HG02798 (cell line): ENCODE measurements around the gene TRMT2A.
"Not testable (repeated sequence)": the region's sequence is repeated elsewhere in the genome, so short reads cannot be mapped to it uniquely, and the experiment has no call there.

Source experiments
- ATAC-seq: cut with Tn5 transposase; IDR thresholded peaks from one replicate; pipeline ENCODE4 v1.9.1; 2021; ENCODE audit warnings: mild to moderate bottlenecking; ENCODE audit not compliant: unreplicated experiment, poor library complexity

Gene TRMT2A

DNA sequence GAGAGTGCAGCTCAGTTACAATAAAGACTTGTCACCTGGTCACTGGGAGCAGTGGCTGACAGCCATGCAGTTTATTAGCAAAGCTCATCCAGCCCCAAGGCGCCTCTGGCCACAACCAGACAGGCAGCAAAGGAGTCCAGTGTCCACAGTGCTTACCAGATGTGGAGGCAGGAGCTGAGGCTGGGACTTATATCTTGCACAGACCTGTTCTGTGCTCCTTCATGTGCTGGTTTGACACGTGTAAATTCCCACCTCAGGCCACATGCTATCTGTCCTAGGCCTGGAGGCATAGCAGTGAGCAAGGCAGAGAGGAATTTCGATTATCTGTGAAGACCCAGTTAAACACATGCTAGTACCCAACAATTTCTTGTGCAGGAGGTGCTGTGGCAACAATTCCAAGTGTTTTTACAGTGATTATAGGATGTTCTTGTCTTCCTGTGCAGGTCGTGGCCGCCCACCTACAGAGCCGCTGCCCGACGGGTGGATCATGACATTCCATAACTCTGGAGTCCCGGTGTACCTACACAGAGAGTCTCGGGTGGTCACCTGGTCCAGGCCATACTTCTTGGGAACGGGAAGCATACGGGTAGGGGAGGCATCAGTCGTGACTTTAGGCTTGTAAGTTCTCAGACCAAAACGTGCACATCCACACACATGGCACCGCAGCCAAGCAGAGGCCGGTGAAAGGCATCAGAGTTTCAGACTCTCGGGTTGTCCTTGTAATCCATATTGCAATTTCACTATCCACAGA, 27.6 kb downstream of the TRMT2A start:
- ATAC-seq, result no peak

GRCh38 chr22:20088263-20088648, 28.8 kb downstream of the TRMT2A start:
- no peak for ATAC-seq

- no peak for ATAC-seq
These were observed 29.4 kb downstream of the TRMT2A start for GRCh38 chr22:20087319-20088262.

GRCh38 chr22:20086763-20087162, 30.3 kb downstream of the TRMT2A start:
- no peak for ATAC-seq

- ATAC-seq, result no peak
These were observed 30.9 kb downstream of the TRMT2A start for GRCh38 chr22:20086101-20086599.

DNA sequence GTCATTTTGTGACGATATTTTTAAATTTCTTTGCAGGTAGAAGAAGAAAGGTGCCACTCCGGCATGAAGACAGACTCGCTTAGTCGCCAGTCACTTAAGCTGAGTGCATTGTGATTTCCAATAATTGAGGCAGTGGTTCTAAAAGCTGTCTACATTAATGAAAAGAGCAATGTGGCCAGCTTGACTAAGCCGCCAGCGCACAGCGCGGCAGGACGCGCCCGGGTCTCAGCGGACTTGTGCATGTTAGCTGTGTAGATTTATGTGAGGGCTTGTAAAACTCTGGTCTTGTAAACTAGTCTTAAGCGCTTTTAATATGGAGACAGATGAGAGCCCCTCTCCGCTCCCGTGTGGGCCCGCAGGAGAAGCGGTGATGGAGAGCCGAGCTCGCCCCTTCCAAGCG, 31.4 kb downstream of the TRMT2A start:
- no peak for ATAC-seq

DNA sequence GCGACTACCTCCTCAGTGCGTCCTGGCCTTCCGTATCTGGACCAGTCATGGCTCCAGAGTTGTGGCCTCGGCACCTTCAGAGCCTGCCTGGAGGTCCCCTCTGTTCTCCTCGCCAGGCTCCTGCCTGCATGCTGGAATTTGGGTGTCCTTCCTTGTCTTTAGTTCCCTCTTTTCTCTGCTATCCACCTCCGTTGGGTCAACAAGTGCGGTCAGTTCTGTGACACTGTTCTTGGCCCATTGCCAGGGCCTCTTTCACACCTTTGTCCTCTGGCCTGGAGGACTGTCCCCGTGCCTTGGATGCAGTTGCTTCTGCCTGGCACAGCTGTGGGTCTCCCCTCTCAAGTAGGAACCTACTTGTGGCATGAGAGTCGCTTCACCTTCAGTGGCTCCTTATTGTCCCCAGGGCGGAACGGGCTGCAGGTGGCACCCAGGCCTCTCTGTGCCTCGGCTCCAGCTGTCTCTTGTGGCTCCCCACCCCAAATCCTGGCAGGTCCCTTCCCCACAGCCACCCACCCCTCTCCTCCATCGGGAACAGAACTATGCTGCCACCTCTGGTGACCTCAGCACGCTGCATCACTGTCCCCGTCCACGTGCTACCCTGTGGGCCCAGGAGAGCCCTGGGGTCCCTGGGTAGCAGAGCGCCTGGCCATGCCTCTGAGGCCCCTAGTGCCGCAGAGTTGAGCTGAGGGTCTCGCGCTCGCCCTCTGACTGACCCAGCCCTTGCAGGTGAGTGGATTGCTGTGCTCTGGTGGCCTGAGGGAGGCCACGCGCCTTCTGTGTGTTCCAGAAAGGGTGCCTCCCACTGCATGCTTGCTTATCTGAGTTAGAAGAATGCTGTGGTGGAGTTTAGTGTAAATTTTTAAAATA, 32.2 kb downstream of the TRMT2A start:
- no peak for ATAC-seq

DNA sequence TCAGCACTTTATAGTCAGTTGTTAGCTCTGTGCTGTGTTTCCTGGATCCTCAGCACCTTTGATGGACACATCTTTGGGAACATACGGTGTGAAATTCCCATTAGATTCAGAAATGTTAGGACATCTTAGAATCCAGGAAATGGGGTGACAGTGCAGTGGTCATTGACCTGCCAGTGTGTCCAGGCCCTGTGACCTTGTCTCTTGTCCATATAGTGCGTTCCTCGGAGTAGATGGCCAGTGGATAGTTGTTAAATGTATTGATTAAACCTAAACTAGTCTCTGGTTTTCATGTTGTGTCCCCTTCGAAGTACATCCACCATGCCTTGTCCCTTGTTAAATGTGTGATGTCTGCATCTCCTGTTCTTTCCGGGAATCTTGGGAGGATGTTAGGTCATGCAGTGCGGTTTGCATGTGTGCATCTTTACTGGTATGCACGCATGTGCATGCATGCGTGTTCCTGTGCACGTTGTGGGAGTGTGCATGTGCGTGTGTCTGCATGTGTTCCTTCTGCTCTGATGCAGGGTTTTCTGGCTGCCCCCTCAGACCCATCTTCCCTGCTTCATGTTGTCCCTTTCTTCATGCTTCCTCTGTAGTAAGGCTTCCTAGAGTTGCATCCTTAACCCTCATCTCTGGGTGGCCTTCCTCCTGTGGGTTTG, 33.0 kb downstream of the TRMT2A start:
- ATAC-seq, result no peak

GRCh38 chr22:20083157-20083890, 33.7 kb downstream of the TRMT2A start:
- ATAC-seq, result no peak

DNA sequence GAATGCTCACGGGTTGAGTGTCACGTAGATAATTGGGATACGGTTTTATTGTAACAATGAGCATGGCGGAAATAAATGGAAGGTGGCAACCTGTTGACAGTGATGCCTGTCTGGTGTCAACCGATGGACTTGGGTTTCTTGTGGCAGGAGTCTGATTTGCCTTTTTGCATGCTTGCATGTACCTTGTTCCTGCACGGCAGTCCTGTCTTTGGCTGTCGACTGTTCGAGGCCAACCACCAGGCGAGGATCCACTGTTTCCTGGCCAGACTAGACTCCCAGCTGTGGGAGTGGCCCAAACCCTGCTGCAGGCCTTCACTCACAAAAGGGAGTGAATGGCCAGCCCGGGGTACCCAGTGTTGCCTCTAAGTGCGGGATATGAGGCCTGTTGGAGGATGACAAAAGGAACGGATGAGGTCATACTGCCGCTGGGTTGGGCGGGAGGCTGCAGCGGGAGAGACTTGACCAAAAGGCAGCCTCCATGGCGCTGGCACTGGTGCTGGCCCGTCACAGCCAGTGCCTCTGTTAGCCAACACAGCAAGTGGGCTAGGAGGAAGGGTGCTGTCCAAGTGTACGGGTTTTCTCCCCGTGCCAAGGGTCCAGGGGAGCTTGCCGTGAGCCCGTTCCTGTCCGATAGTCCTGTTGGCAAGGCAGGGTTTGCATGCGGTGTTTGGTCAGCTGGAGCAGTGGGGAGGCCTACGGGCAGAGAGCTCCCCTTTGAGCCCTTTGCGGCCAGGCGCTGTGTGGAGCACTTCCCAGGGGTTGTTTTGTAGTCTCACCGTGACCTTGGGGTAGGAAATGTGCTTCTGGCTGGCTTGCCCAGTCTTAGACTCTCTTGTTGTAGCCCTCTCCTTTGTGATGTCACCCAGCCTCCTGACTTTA, 36.0 kb downstream of the TRMT2A start:
- ATAC-seq, result no peak

DNA sequence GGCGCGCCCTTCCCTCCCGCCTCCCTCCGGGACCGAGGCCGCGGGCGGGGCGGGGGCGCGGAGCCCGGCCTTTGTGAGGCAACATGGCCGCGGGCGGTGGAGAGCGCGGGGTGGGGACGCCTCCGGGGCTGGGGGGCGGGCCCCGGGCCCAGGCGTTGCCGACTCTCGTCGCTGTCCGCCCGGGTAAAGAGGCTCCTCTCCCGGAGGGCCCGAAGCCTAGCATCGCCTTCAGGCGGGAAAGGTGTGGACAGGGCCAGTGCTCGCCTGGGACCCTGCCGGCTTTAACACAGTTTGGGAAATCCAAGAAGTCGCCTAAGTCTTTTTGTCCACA, 36.6 kb downstream of the TRMT2A start:
- peak; percentile 70 for ATAC-seq

GRCh38 chr22:20079745-20080444, 37.1 kb downstream of the TRMT2A start, which contains the start of gene DGCR8:
DGCR8 (plus strand) TSS chr22:20080241; CDS start chr22:20085964, 5,723 bp downstream.
- ATAC-seq, result peak; percentile 92

DNA sequence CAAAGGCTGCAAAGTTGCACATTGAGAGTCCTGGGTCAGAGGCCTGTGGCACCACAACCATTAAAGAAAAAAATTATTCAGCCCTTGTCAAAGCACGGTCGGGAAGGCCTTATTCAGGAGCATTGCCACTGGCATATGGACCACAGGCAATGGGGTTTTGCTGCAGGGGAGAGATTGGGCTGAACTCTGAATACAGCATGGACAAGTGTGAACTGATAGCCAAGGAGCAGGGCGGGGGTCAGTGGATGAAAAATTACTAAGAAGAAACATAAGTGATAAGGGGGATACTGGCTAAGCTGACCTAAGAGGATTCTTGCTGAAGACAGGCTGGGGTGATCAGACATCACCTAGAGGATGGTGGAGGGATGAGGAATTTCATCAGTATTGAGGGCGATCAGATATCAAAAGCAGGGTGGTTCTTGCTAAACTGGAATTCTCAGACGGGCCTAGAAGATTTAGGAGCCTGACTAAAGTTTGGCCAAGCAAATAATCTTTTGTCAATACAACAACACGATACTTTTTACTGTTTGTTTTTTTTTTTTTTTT, 40.3 kb downstream of the TRMT2A start:
- ATAC-seq, result no peak

DNA sequence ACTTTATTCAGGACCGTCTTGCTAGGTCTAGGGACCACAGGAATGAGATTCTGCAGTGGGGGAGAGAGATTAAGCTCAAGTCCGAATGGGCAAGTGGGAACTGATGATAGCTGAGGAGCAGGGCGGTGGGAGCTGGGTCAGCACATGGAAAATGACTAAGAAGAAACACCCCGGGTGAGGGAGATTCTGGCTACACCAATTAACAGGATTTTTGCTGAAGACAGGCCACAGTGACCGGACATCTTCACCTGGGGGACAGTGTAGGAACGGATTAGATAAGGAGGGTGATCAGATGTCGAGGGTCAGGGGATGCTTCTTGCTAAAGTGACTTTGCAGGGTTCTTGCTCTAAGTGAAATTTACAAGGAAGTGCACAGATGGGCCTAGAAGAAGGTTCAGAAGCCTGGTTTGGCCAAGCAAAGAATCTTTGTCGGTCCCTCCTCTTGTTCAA, 45.5 kb downstream of the TRMT2A start:
- ATAC-seq, result no peak

DNA sequence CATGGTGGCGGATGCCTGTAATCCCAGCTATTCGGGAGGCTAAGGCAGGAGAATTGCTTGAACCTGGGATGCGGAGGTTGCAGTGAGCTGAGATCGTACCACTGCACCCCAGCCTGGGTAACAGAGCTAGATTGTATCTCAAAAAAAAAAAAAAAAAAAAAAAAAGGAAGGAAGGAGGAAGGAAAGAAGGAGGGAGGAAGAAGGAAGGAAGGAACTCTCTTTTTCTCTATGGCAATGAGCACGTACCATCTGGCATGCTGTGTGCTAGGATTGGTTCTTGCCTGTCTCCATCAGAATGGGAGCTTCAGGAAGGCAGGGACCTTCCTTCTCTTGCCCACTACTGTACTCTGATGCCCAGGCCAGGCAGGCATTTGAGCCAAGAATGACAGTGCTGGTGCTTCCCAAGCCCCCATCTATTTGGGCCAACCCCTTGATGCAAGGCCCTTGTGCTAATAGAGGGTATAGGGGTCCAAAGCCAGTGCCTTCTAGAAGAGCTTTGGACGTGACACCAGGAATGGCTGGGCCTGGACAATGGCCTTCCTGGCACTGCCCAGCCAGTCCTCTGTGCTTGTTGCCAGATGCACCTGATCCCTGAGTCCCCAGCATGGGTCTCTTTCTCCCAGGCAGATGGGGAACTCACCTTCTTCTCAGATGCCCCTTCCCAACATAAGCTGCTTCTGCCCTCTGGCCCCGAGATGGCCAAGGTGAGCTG, 47.5 kb downstream of the TRMT2A start:
- no peak for ATAC-seq

- no peak for ATAC-seq
These were observed 48.4 kb downstream of the TRMT2A start for GRCh38 chr22:20068640-20069039.

GRCh38 chr22:20067384-20067682, 49.7 kb downstream of the TRMT2A start:
- not testable (repeated sequence) for ATAC-seq
